C4-2B (cell line): Measurements from ENCODE around the gene ZFAND3.

Source experiments
- CTCF ChIP-seq: fragments of 450-650 bp; conservative IDR thresholded peaks from 2 replicates; pipeline ENCODE4 v1.5.1; 2017; ENCODE audit warnings: mild to moderate bottlenecking
- ZFX ChIP-seq: fragments of 450-650 bp; IDR thresholded peaks from 2 replicates; pipeline ENCODE4 v1.6.1; 2017

GRCh38 chr6:37851997-37852524 is 32.5 kb downstream of the ZFAND3 start:
- TF ChIP-seq CTCF (no peak), ZFX (no peak)
